GM12874 (cell line): ENCODE results near the gene TTI1.
A peak's percentile ranks its signal among the peaks of the same experiment; 100 is the strongest.

Source experiments
- TF ChIP-seq, protein P1 (sequence below): IDR thresholded peaks from 2 replicates; pipeline ENCODE4 v1.5.1; 2011; ENCODE audit warnings: low read depth, mild to moderate bottlenecking, control low read depth, low read length, moderate library complexity; ENCODE audit not compliant: insufficient read depth

Gene TTI1

DNA sequence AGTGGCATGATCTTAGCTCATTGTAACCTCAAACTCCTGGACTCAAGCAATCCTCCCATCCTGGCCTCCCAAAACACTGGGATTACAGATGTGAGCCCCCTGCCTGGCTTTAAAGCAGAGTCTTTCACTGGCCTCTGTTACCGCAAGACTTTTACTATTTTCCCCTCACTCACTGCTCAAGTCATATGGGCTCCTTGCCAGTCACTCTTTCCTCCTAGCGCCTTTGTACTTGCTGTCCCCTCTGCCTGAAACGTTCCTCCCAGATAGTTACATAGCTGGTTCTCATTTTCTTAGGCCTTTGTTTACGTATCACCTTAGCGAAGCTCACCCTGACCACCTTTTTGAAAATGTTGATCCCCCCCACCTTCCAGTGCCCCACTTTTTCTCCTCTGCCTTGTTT lies 29.6 kb upstream of the TTI1 start:
- TF ChIP-seq, protein P1, sequence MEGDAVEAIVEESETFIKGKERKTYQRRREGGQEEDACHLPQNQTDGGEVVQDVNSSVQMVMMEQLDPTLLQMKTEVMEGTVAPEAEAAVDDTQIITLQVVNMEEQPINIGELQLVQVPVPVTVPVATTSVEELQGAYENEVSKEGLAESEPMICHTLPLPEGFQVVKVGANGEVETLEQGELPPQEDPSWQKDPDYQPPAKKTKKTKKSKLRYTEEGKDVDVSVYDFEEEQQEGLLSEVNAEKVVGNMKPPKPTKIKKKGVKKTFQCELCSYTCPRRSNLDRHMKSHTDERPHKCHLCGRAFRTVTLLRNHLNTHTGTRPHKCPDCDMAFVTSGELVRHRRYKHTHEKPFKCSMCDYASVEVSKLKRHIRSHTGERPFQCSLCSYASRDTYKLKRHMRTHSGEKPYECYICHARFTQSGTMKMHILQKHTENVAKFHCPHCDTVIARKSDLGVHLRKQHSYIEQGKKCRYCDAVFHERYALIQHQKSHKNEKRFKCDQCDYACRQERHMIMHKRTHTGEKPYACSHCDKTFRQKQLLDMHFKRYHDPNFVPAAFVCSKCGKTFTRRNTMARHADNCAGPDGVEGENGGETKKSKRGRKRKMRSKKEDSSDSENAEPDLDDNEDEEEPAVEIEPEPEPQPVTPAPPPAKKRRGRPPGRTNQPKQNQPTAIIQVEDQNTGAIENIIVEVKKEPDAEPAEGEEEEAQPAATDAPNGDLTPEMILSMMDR, result no peak

DNA sequence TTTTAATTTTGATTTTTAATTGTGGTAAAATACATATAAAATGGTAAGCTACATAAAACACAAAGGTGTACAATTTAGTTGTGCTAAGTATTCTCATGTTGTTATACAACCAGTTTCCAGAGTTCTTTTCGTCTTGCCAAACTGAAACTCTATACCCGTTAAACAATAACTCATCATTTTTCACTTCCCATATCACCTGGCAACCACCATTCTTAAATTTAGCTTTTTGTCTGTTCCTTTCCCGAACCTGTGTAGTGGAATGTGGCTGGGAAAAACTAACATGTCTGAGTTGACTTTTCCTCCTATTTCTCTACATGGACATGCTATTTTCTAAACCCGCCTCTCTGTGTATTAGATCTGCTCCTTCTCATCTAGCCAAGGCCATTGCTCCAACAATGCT lies 27.9 kb upstream of the TTI1 start:
- TF ChIP-seq, protein P1, result no peak

- TF ChIP-seq, protein P1, result no peak
These were observed 27.3 kb upstream of the TTI1 start for GRCh38 chr20:38060536-38060935.

- TF ChIP-seq, protein P1, result no peak
These were observed 26.6 kb upstream of the TTI1 start for GRCh38 chr20:38059832-38060231.

DNA sequence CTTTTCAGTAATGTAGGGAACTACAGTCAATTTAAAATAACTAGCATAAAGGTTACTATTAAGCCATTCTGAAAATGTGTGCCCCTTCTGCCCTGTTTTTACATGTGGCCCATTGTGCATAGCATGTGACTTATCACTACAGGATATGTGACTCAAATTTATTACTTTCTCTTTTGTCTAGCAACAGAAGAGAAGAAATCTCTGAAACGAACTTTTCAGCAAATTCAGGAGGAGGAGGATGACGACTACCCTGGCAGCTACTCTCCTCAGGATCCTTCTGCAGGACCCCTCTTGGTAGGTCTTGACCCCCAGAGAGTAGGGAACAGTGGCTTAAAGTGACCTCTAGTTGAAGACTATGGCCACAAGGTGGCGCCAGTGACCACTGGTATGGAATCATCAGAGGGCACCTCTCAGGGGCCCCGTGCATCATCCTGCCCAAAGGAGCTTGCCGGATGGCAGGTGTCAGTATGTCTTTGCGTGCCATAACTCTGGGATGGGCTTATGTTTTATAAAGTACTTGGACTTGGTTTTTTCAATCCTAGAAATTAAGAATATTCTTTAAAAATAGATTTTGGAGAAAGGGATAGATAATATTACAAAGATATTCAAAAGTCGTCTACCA lies 24.2 kb upstream of the TTI1 start:
- TF ChIP-seq, protein P1, result peak; percentile 70

GRCh38 chr20:38055848-38056247 lies 22.6 kb upstream of the TTI1 start:
- TF ChIP-seq, protein P1, result no peak

DNA sequence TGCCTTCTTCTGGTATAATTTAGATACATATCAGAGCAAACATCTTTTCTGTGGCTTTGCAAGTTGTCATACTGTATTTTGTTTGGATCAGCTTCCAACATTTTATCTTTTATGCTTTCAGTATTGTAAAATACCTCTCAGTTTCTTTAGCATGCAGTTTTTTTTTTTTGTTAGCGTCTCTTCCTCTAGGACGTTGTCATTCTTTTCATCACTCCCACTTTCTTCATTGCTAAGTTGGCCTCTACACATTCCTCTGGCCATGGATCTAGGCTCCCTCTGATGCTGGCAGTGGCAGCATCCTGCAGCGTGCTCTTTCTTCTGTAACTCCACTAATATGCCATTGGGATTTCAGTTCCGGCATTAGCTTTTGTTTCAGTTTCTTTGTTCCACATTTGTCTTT lies 22.0 kb upstream of the TTI1 start:
- TF ChIP-seq, protein P1, result no peak

DNA sequence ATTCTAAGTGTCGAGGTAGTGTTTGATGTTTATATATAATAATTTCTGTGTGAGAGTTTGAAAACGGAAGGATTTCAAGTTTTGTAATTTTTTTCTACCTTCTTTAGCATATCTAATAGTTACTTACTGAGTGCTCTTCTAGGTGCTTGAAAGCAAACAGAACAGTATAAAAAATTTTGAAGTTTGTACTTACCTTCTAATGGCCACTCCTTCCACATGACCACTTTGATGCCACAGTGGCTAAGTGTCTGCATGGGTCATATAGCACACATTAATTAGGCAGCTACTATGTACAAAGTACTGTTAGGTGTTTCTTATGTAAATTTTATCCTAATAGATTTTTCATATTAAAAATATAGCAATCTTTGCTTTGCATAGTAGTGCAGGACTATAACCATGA lies 21.4 kb upstream of the TTI1 start:
- TF ChIP-seq, protein P1, result no peak
